ENCODE measurements around the gene C6orf136. TPM values are rescaled to one million over a fixed set of nuclear protein-coding genes. Genes with fewer than 3 reads are reported as not detected.

The C6orf136 gene
- total and polyA plus RNA-seq, 10 of the 15 experiments (the other 5 are each of a cell fraction or from before 2014, with no cell fraction given): 5.2 to 24.1 (median 14.9) TPM

- H3K9ac ChIP-seq (ENCODE audit: control insufficient read depth, insufficient read depth, low read length): peak overlapping the region; percentile 75
- intact Hi-C loops (cut with micrococcal nuclease; ENCODE audit: unreplicated experiment) (no loop called here), in situ Hi-C loops (cut with MboI) (no loop called here)
- no TSS peak for BruUV-seq (replicated peaks)
- H3K4me3 ChIP-seq: peak overlapping the region; percentile 100
- TF ChIP-seq ZNF24 (IDR thresholded peaks at IDR 0.05) (no peak), SMC3 (IDR thresholded peaks at IDR 0.05; ENCODE audit: borderline replicate concordance, low read length) (0 out of 2 replicates have a peak, but pooled peaks have one; percentile 20), STAT1 (conservative IDR thresholded peaks at IDR 0.05) (no peak), EP300 (IDR thresholded peaks at IDR 0.05; ENCODE audit: borderline replicate concordance in 1 of 2, control insufficient read depth in 1 of 2, low read depth in 2 of 2, low read length in 2 of 2) (no peak), USF2 (IDR thresholded peaks at IDR 0.05; ENCODE audit: borderline replicate concordance, low read depth, low read length) (no peak), IKZF1 (conservative IDR thresholded peaks at IDR 0.05) (no peak; the same call in 1 of the 2 replicates), RELB (IDR thresholded peaks at IDR 0.05; ENCODE audit: low read depth) (no peak), RBBP5 (conservative IDR thresholded peaks at IDR 0.05) (no peak), YBX1 (IDR thresholded peaks at IDR 0.05) (no peak), POLR2AphosphoS5 (IDR thresholded peaks at IDR 0.05; ENCODE audit: low read length) (no peak), BRCA1 (IDR thresholded peaks at IDR 0.05; ENCODE audit: low read depth, low read length) (no peak; the same call in 1 of the 2 replicates), NRF1 (conservative IDR thresholded peaks at IDR 0.05; ENCODE audit: low read depth, low read length) (no peak), NFIC (IDR thresholded peaks at IDR 0.05; ENCODE audit: low read depth, low read length) (no peak), CTCF (IDR thresholded peaks at IDR 0.05 in 2 of 3, conservative IDR thresholded peaks at IDR 0.05 in 1 of 3; ENCODE audit: control insufficient read depth in 2 of 3, extremely low read depth in 1 of 3, insufficient read depth in 1 of 3, low read depth in 3 of 3, low read length in 3 of 3) (peak in 2 of 3 experiments; percentile 26 to 38; a peak in 3 of 6 replicates), ZNF622 (IDR thresholded peaks at IDR 0.05) (no peak), HDAC2 (IDR thresholded peaks at IDR 0.05) (no peak)
- H3K4me2 ChIP-seq (ENCODE audit: control insufficient read depth, insufficient read depth): peak overlapping the region; percentile 69
- no peaks in the 10 kb centered on the region for H3K36me3 ChIP-seq (ENCODE audit: control insufficient read depth in 2 of 2, insufficient read depth in 2 of 2, low read length in 1 of 2)
- ChIA-PET SMC1A (ENCODE audit: uncharacterized antibody, unreplicated experiment) (interaction anchor here (0.5 to 6.9 kb wide), 14 partner anchors 8 to 132 kb away, joined by 3 to 73 read pairs (median 5); partner anchors contain the start of genes MDC1, MRPS18B and PPP1R10), RAD21 (ENCODE audit: unreplicated experiment) (interaction anchor here (0.8 to 6.4 kb wide), 7 partner anchors 9 to 225 kb away, joined by 3 to 114 read pairs (median 4); partner anchors contain the start of genes DHX16, MDC1, TUBB and VARS2), POLR2A (interaction anchor here (0.5 to 6.1 kb wide), 12 partner anchors 8 to 195 kb away, joined by 3 to 167 read pairs (median 11); partner anchors contain the start of genes DHX16, MDC1, MRPS18B and PPP1R10), CTCF (interaction anchor here (0.7 to 4.8 kb wide), 13 partner anchors 8 to 235 kb away, joined by 3 to 64 read pairs (median 5); partner anchors contain the start of genes DHX16, MDC1 and TUBB)
- peaks cover 71% of the 10 kb centered on the region for H3K79me2 ChIP-seq (ENCODE audit: control insufficient read depth, insufficient read depth, low read length)
- H3K4me1 ChIP-seq (ENCODE audit: control insufficient read depth, insufficient read depth, low read length): peaks cover 15% of the 10 kb centered on the region
- FAIRE-seq (peak; percentile 54), DNase-seq (ENCODE audit: low read depth, low spot score) (no peak), ATAC-seq (peak; percentile 39)
- H3K9me3 ChIP-seq (replicated peaks; ENCODE audit: control insufficient read depth, insufficient read depth, low read length): no peaks in the 10 kb centered on the region
- WGBS (ENCODE audit: insufficient coverage, insufficient replicate concordance, low lambda C conversion rate, missing lambda C conversion rate): 11% methylated on average over 9 of the region's 9 CpGs
- H3K27ac ChIP-seq (ENCODE audit: control insufficient read depth, insufficient read depth): peak overlapping the region; percentile 96
- no peaks in the 10 kb centered on the region for H3K27me3 ChIP-seq (replicated peaks in 1 of 2; ENCODE audit: control insufficient read depth in 2 of 2, insufficient read depth in 2 of 2, low read length in 1 of 2)
- H2AFZ ChIP-seq (ENCODE audit: control insufficient read depth, low read depth, low read length): no peak overlapping the region
- no peaks in the 10 kb centered on the region for H4K20me1 ChIP-seq (ENCODE audit: control insufficient read depth, insufficient read depth)
Observed at GRCh38 chr6:30688569-30688968, 41.6 kb downstream of the C6orf136 start.
